Stomach (tissue), 9 donors: ENCODE data around the gene ADARB2. TPM values are rescaled to one million over a fixed set of nuclear protein-coding genes. Genes with fewer than 3 reads are reported as not detected.

Experiments
- DNase-seq, 2 donors: peaks; one replicate each; pipeline versions ENCODE4 v3.0.0 to v3.0.0-alpha.2; 2013 to 2019
- H3K27ac ChIP-seq, 5 donors: fragments of 200-600 bp in 4 of 5; sonication (generic) in 4 of 5; one replicate each; pipeline ENCODE4 v1.5.1; 2013 to 2019; ENCODE audit warnings: mild to moderate bottlenecking in 1 of 5, moderate library complexity in 1 of 5
- H3K27me3 ChIP-seq, 3 donors: fragments of 200-600 bp; sonication (generic); one replicate each; pipeline ENCODE4 v1.5.1; 2017 to 2019; ENCODE audit warnings: mixed run types in 1 of 3
- H3K36me3 ChIP-seq, 4 donors: fragments of 200-600 bp; sonication (generic); 1 replicate in 3 of 4; 2 replicates in 1 of 4; pipeline ENCODE4 v1.5.1; 2016 to 2019
- H3K4me1 ChIP-seq, 4 donors: fragments of 200-600 bp; sonication (generic); one replicate each; pipeline ENCODE4 v1.5.1; 2016 to 2019
- H3K4me3 ChIP-seq, 4 donors: fragments of 200-600 bp; sonication (generic) in 3 of 4; one replicate each; pipeline ENCODE4 v1.5.1; 2016 to 2019; ENCODE audit warnings: mild to moderate bottlenecking in 1 of 4
- H3K9me3 ChIP-seq, 4 donors: fragments of 200-600 bp; sonication (generic); one replicate each; pipeline ENCODE4 v1.5.1; 2016 to 2019
- EP300 ChIP-seq: sonication (generic); formaldehyde crosslinking; IDR thresholded peaks from one replicate; pipeline ENCODE4 v1.6.1; 2017; ENCODE audit warnings: antibody characterized with exemption
- POLR2A ChIP-seq, 4 donors: fragments of 450-650 bp; IDR thresholded peaks; one replicate each; pipeline ENCODE4 v1.6.1; 2016; ENCODE audit warnings: antibody characterized with exemption in 4 of 4, control low read depth in 2 of 4, mild to moderate bottlenecking in 1 of 4, moderate library complexity in 1 of 4
- POLR2AphosphoS5 ChIP-seq, 3 donors: sonication (generic); formaldehyde crosslinking; IDR thresholded peaks; one replicate each; pipeline ENCODE4 v1.6.1; 2016; ENCODE audit warnings: antibody characterized with exemption in 3 of 3
- WGBS, 5 donors: extraction: QIAGEN DNeasy Blood & Tissue Kit in 3 of 5; methylation state at CpG; one replicate each; pipeline versions ENCODE4 v1.1.5 to v1.1.7; 2013 to 2018; 5-methylcytosine and 5-hydroxymethylcytosine counted together
- intact Hi-C: fragments of 100-400 bp; cut with DNase I; formaldehyde crosslinking; loops from one replicate; pipeline ENCODE4 v1.15.1; 2023; ENCODE audit warnings: low total_unique reads
- polyA plus RNA-seq, 3 donors: library from polyadenylated mRNA; stranded (reverse); fragments of 200-250 nt; gene quantifications; one replicate each; pipeline ENCODE4 v1.2.3, GENCODE V29; 2013
- total RNA-seq, 5 donors: library from RNA; depleted of rRNA; stranded (reverse); fragments of >200 nt; gene quantifications; one replicate each; pipeline versions ENCODE4 v1.1.0 to v1.2.3, GENCODE V29; 2014 to 2016
- TF ChIP-seq, protein P1 (sequence below), 7 experiments: fragments of 450-650 bp in 4 of 7; fragments of 200-600 bp in 3 of 7; sonication (generic) in 3 of 7; IDR thresholded peaks; one replicate each; pipeline ENCODE4 v1.5.1; 2016 to 2019; ENCODE audit warnings: antibody characterized with exemption in 7 of 7, control low read depth in 2 of 7, mild to moderate bottlenecking in 1 of 7
- donor health status: healthy with polysubstance abuse.
- donor health status: Bipolar disorder and iron deficiency.
- donor health status: healthy.

Gene ADARB2
- total and polyA plus RNA-seq, 8 donors, result 0.55 to 4.1 (median 1.4) TPM; not detected in 1

DNA sequence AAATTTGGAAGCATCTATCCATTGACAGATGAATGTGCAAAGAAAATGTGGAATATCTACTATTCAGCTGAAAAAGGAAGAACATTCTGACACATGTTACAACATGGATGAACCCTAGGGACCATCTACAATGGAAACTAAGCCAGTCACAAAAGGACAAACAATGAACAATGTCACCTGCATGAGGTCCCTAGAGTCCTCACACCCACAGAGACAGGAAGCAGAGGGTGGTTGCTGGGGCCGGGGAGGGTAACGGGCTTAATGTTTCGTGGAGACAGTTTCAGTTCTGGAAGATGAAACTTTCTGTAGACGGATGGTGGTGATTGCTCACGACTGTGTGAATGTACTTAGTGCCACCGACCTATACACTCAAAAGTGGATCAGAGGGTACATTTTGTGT, 282.9 kb downstream of the ADARB2 start:
- no peaks in the 10 kb centered on the region for H3K9me3 ChIP-seq
- 74 to 84% (median 81%) methylated on average over 6 of the region's 6 CpGs for WGBS, 5 donors
- H3K36me3 ChIP-seq, result no peaks in the 10 kb centered on the region
- no peaks in the 10 kb centered on the region for H3K4me1 ChIP-seq
- intact Hi-C loops, result no loop called here
- H3K4me3 ChIP-seq, result no peak overlapping the region
- no peak overlapping the region for H3K27ac ChIP-seq
- TF ChIP-seq POLR2AphosphoS5 (IDR thresholded peaks at IDR 0.05), result no peak
- TF ChIP-seq, protein P1, sequence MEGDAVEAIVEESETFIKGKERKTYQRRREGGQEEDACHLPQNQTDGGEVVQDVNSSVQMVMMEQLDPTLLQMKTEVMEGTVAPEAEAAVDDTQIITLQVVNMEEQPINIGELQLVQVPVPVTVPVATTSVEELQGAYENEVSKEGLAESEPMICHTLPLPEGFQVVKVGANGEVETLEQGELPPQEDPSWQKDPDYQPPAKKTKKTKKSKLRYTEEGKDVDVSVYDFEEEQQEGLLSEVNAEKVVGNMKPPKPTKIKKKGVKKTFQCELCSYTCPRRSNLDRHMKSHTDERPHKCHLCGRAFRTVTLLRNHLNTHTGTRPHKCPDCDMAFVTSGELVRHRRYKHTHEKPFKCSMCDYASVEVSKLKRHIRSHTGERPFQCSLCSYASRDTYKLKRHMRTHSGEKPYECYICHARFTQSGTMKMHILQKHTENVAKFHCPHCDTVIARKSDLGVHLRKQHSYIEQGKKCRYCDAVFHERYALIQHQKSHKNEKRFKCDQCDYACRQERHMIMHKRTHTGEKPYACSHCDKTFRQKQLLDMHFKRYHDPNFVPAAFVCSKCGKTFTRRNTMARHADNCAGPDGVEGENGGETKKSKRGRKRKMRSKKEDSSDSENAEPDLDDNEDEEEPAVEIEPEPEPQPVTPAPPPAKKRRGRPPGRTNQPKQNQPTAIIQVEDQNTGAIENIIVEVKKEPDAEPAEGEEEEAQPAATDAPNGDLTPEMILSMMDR (IDR thresholded peaks at IDR 0.05), result no peak
- TF ChIP-seq EP300, result no peak
- TF ChIP-seq POLR2A (IDR thresholded peaks at IDR 0.05), result no peak
- peaks cover 0 to 4% (median 0%) of the 10 kb centered on the region in 3 donors for H3K27me3 ChIP-seq
- peak in 1 of 2 donors; percentile 44 for DNase-seq

DNA sequence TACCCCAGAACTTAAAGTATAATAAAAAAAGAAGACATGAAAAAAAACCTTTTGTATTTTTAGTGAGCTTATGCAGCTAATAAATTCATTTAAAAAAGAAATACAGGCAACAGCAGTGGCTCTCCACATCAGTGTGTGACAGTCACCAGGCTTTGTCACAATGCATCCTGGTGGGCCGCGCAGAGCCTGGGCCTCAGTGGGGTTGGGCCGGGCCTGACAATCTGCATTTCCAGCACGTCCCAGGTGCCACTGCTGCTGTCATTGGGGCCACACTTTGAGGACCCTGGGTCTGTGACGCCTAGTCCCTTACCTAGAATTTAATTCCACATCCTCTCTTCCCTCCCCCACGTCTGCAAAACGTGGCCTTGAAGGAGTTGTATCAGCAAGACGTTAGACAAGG, 284.5 kb downstream of the ADARB2 start:
- H3K36me3 ChIP-seq, result no peaks in the 10 kb centered on the region
- intact Hi-C loops, result no loop called here
- no peak for TF ChIP-seq POLR2A (IDR thresholded peaks at IDR 0.05)
- no peak for TF ChIP-seq EP300
- TF ChIP-seq, protein P1 (IDR thresholded peaks at IDR 0.05), result no peak
- TF ChIP-seq POLR2AphosphoS5 (IDR thresholded peaks at IDR 0.05), result no peak
- 66 to 81% (median 71%) methylated on average over 8 of the region's 8 CpGs for WGBS, 5 donors
- H3K4me1 ChIP-seq, result peaks cover 0 to 11% (median 5%) of the 10 kb centered on the region in 4 donors
- H3K9me3 ChIP-seq, result no peaks in the 10 kb centered on the region
- peaks cover 0 to 4% (median 0%) of the 10 kb centered on the region in 3 donors for H3K27me3 ChIP-seq
- DNase-seq, result no peak
- no peak overlapping the region for H3K4me3 ChIP-seq
- H3K27ac ChIP-seq, result no peak overlapping the region

DNA sequence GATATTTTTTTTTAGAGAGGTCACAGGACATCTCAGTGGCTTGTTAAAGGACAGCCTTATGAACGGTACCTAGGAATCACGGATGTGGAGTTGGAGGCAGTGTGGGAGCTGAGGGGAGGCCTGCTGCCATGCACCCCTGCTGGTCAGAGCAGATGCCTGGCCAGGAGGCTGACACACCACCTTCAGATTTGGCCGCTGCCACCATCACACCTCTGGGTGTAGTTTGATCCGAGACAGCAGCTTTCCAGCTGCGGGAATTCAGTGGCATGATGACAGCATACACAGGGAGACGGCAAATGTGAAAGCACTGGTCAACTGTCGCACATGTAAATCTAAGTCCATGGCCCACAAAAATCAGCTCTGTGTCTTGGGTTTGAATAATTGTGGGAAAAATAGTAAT, 285.4 kb downstream of the ADARB2 start:
- H3K27me3 ChIP-seq, result peaks cover 0 to 4% (median 0%) of the 10 kb centered on the region in 3 donors
- no peak overlapping the region for H3K27ac ChIP-seq
- H3K9me3 ChIP-seq, result no peaks in the 10 kb centered on the region
- 89 to 93% (median 92%) methylated on average over 6 to 7 of the region's 7 CpGs for WGBS, 5 donors
- intact Hi-C loops, result no loop called here
- H3K36me3 ChIP-seq, result no peaks in the 10 kb centered on the region
- DNase-seq, result no peak
- TF ChIP-seq POLR2AphosphoS5 (IDR thresholded peaks at IDR 0.05), result no peak
- no peak for TF ChIP-seq EP300
- TF ChIP-seq POLR2A (IDR thresholded peaks at IDR 0.05), result no peak
- TF ChIP-seq, protein P1 (IDR thresholded peaks at IDR 0.05), result no peak
- peaks cover 0 to 11% (median 5%) of the 10 kb centered on the region in 4 donors for H3K4me1 ChIP-seq
- H3K4me3 ChIP-seq, result no peak overlapping the region

DNA sequence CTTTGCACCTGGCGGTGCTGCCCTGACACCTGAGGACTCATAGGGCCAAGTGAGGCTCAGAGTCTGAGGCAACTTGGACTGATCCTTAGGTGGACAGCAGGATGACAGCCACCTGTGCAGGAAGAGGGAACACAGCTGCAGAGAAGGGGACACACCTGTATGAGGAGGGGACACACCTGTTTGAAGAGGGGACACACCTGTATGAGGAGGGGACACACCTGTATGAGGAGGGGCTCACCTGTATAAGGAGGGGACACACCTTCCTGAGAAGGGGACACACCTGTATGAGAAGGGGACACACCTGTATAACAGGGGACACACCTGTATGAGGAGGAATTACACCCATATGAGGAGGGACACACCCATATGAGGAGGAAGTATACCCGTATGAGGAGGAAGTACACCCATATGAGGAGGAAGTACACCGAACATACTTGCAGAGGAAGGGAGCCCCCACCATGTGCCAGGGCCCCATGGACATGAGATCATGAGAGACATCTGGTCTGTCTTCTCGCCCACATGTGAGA, 285.9 kb downstream of the ADARB2 start:
- H3K9me3 ChIP-seq, result no peaks in the 10 kb centered on the region
- intact Hi-C loops, result no loop called here
- no peaks in the 10 kb centered on the region for H3K36me3 ChIP-seq
- 59 to 73% (median 70%) methylated on average over 4 of the region's 4 CpGs for WGBS, 5 donors
- peaks cover 0 to 11% (median 5%) of the 10 kb centered on the region in 4 donors for H3K4me1 ChIP-seq
- H3K27ac ChIP-seq, result no peak overlapping the region
- DNase-seq, result no peak
- TF ChIP-seq EP300 (no peak), POLR2AphosphoS5 (IDR thresholded peaks at IDR 0.05) (no peak)
- TF ChIP-seq, protein P1 (IDR thresholded peaks at IDR 0.05), result no peak
- peaks cover 0 to 4% (median 0%) of the 10 kb centered on the region in 3 donors for H3K27me3 ChIP-seq
- no peak overlapping the region for H3K4me3 ChIP-seq
